Pons (tissue), 1 donor: ENCODE results near the gene FCHO1.

Experiments
- DNase-seq: peaks from one replicate; pipeline ENCODE4 v3.0.0-alpha.2; 2016; ENCODE audit warnings: low spot score

FCHO1 gene

GRCh38 chr19:17831419-17831888 lies 80.2 kb downstream of the FCHO1 start:
- no peak for DNase-seq

GRCh38 chr19:17832443-17833208 lies 81.3 kb downstream of the FCHO1 start:
- no peak for DNase-seq

- no peak for DNase-seq
These were observed 83.3 kb downstream of the FCHO1 start for GRCh38 chr19:17834350-17835181.

- DNase-seq, result no peak
These were observed 84.1 kb downstream of the FCHO1 start for GRCh38 chr19:17835182-17836006.

GRCh38 chr19:17836530-17836929 lies 85.3 kb downstream of the FCHO1 start:
- no peak for DNase-seq

GRCh38 chr19:17837972-17838371 lies 86.7 kb downstream of the FCHO1 start:
- no peak for DNase-seq
